Measurements from ENCODE around the gene SGCA. TPM values are rescaled to one million over a fixed set of nuclear protein-coding genes. Genes with fewer than 3 reads are reported as not detected.

The SGCA gene
- polyA plus RNA-seq, 1 donor (not counting 4 experiments of a cell fraction or from before 2014, with no cell fraction given) = not detected

- dilution Hi-C loops (cut with MboI; ENCODE audit: extremely low pct_ligation_motif_present, low sequenced_read_pairs) = no loop called here
- Histone ChIP-seq H3K4me2 (ENCODE audit: control insufficient read depth, extremely low read depth, insufficient read depth, low read depth, low read length) (no peak overlapping the region), H3K9ac (ENCODE audit: control insufficient read depth, extremely low read depth, insufficient read depth, low read length) (no peak overlapping the region)
Measured at GRCh38 chr17:50194934-50195865, 29.4 kb downstream of the SGCA start.

GRCh38 chr17:50196036-50196435 lies 30.2 kb downstream of the SGCA start:
- Histone ChIP-seq H3K27ac (ENCODE audit: control insufficient read depth, insufficient read depth, low read length) (no peak overlapping the region), H2AFZ (ENCODE audit: control insufficient read depth, low read length) (no peak overlapping the region), H3K9me3 (ENCODE audit: control insufficient read depth, low read depth, low read length) (no peaks in the 10 kb centered on the region), H3K4me3 (ENCODE audit: control insufficient read depth in 2 of 3, extremely low read depth in 1 of 3, insufficient read depth in 2 of 3, low read depth in 1 of 3, low read length in 3 of 3) (no peak overlapping the region), H3K9ac (ENCODE audit: control insufficient read depth, extremely low read depth, insufficient read depth, low read length) (no peak overlapping the region), H4K20me1 (ENCODE audit: control insufficient read depth, extremely low read depth, insufficient read depth, low read length) (no peaks in the 10 kb centered on the region), H3K4me1 (ENCODE audit: control insufficient read depth, extremely low read depth, insufficient read depth, low read length) (peaks cover 9% of the 10 kb centered on the region), H3K9me1 (ENCODE audit: control insufficient read depth, extremely low read depth, insufficient read depth, low read length) (no peaks in the 10 kb centered on the region), H3K4me2 (ENCODE audit: control insufficient read depth, extremely low read depth, insufficient read depth, low read depth, low read length) (no peak overlapping the region), H3K36me3 (ENCODE audit: control insufficient read depth in 2 of 2, extremely low read depth in 1 of 2, insufficient read depth in 2 of 2, low read length in 2 of 2) (peaks cover 0 to 6% of the 10 kb centered on the region in 2 experiments), H3K27me3 (ENCODE audit: control insufficient read depth, extremely low read depth, insufficient read depth, low read length) (peaks cover 7% of the 10 kb centered on the region), H3K79me2 (ENCODE audit: control insufficient read depth, insufficient read depth, low read length) (no peaks in the 10 kb centered on the region)
- dilution Hi-C loops (cut with MboI; ENCODE audit: extremely low pct_ligation_motif_present, low sequenced_read_pairs) = no loop called here
- FAIRE-seq (no peak), DNase-seq (ENCODE audit: low read depth, low spot score) (no peak)
- TF ChIP-seq, protein P1, sequence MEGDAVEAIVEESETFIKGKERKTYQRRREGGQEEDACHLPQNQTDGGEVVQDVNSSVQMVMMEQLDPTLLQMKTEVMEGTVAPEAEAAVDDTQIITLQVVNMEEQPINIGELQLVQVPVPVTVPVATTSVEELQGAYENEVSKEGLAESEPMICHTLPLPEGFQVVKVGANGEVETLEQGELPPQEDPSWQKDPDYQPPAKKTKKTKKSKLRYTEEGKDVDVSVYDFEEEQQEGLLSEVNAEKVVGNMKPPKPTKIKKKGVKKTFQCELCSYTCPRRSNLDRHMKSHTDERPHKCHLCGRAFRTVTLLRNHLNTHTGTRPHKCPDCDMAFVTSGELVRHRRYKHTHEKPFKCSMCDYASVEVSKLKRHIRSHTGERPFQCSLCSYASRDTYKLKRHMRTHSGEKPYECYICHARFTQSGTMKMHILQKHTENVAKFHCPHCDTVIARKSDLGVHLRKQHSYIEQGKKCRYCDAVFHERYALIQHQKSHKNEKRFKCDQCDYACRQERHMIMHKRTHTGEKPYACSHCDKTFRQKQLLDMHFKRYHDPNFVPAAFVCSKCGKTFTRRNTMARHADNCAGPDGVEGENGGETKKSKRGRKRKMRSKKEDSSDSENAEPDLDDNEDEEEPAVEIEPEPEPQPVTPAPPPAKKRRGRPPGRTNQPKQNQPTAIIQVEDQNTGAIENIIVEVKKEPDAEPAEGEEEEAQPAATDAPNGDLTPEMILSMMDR (optimal IDR thresholded peaks at IDR 0.05 in 1 of 3, IDR thresholded peaks at IDR 0.05 in 1 of 3, conservative IDR thresholded peaks at IDR 0.05 in 1 of 3; ENCODE audit: extremely low read depth in 1 of 3, insufficient read depth in 2 of 3, low read length in 3 of 3) = no peak
- no peak for TF ChIP-seq EZH2 (IDR thresholded peaks at IDR 0.05; ENCODE audit: low read length)

More at GRCh38 chr17:50194934-50195865, 29.4 kb downstream of the SGCA start:
- no peaks in the 10 kb centered on the region for H3K27me3 ChIP-seq (ENCODE audit: control insufficient read depth, extremely low read depth, insufficient read depth, low read length)
- H4K20me1 ChIP-seq (ENCODE audit: control insufficient read depth, extremely low read depth, insufficient read depth, low read length) = no peaks in the 10 kb centered on the region
- H3K36me3 ChIP-seq (ENCODE audit: control insufficient read depth in 2 of 2, extremely low read depth in 1 of 2, insufficient read depth in 2 of 2, low read length in 2 of 2) = peaks cover 0 to 8% of the 10 kb centered on the region in 2 experiments
- DNase-seq (ENCODE audit: low read depth, low spot score) (no peak), FAIRE-seq (no peak)
- no peaks in the 10 kb centered on the region for H3K9me1 ChIP-seq (ENCODE audit: control insufficient read depth, extremely low read depth, insufficient read depth, low read length)
- no peaks in the 10 kb centered on the region for H3K9me3 ChIP-seq (ENCODE audit: control insufficient read depth, low read depth, low read length)
- peaks cover 5% of the 10 kb centered on the region for H3K4me1 ChIP-seq (ENCODE audit: control insufficient read depth, extremely low read depth, insufficient read depth, low read length)
- H2AFZ ChIP-seq (ENCODE audit: control insufficient read depth, low read length) = no peak overlapping the region
- H3K79me2 ChIP-seq (ENCODE audit: control insufficient read depth, insufficient read depth, low read length) = no peaks in the 10 kb centered on the region
- no peak for TF ChIP-seq EZH2 (IDR thresholded peaks at IDR 0.05; ENCODE audit: low read length)
- TF ChIP-seq, protein P1 (optimal IDR thresholded peaks at IDR 0.05 in 1 of 3, IDR thresholded peaks at IDR 0.05 in 1 of 3, conservative IDR thresholded peaks at IDR 0.05 in 1 of 3; ENCODE audit: extremely low read depth in 1 of 3, insufficient read depth in 2 of 3, low read length in 3 of 3) = no peak
- no peak overlapping the region for H3K27ac ChIP-seq (ENCODE audit: control insufficient read depth, insufficient read depth, low read length)
- no peak overlapping the region for H3K4me3 ChIP-seq (ENCODE audit: control insufficient read depth in 2 of 3, extremely low read depth in 1 of 3, insufficient read depth in 2 of 3, low read depth in 1 of 3, low read length in 3 of 3)

All from keratinocyte (primary cell).